Mammary epithelial cell (primary cell): Measurements from ENCODE around the gene ZNF821.
"Not testable (repeated sequence)": the region's sequence is repeated elsewhere in the genome, so short reads cannot be mapped to it uniquely, and the experiment has no call there.

ENCODE experiments used
- CTCF ChIP-seq, 2 donors: IDR thresholded peaks in 1 of 2; conservative IDR thresholded peaks in 1 of 2; 2 replicates each; pipeline ENCODE4 v1.5.1; 2011 to 2012; ENCODE audit warnings: inconsistent platforms in 2 of 2, low read length in 2 of 2, mild to moderate bottlenecking in 2 of 2, control low read depth in 1 of 2, low read depth in 1 of 2; ENCODE audit not compliant: insufficient read depth in 1 of 2; ENCODE audit errors: extremely low read depth in 1 of 2
- EZH2 ChIP-seq: IDR thresholded peaks from 2 replicates; pipeline ENCODE4 v1.6.1; 2012; ENCODE audit warnings: low read length, inconsistent platforms, borderline replicate concordance

GRCh38 chr16:71810155-71810530, 73.8 kb downstream of the ZNF821 start:
- TF ChIP-seq EZH2; CTCF (conservative IDR thresholded peaks at IDR 0.05 in 1 of 2, IDR thresholded peaks at IDR 0.05 in 1 of 2; ENCODE audit: extremely low read depth in 1 of 2, insufficient read depth in 1 of 2, low read depth in 1 of 2, low read length in 2 of 2): not testable (repeated sequence)
